HCT116 (cell line): ENCODE measurements around the gene ABCB6. TPM values are rescaled to one million over a fixed set of nuclear protein-coding genes. Genes with fewer than 3 reads are reported as not detected.

ENCODE experiments used
- ATAC-seq: fragments of 200-7000 bp; cut with Tn5 transposase; 2 replicates; pipeline ENCODE4 v1.9.1; 2020; ENCODE audit warnings: mild to moderate bottlenecking, moderate library complexity
- BruUV-seq: library from RNA; stranded (reverse); fragments of 400-500 nt; replicated peaks from 2 replicates; lab custom pipeline; 2021; lab: Mats Ljungman, UMichigan
- CTCF ChIA-PET: fragments of 300-600 bp; sonication (Branson Sonifier 250); formaldehyde crosslinking; loops from one replicate; lab custom pipeline; 2021; ENCODE audit warnings: antibody characterized with exemption; lab: Charles Lee
- POLR2A ChIA-PET: fragments of 300-600, 350-600 bp; sonication (Branson Sonifier 250); formaldehyde crosslinking; loops from one replicate; lab custom pipeline; 2021; ENCODE audit warnings: antibody characterized with exemption; lab: Charles Lee
- RAD21 ChIA-PET, 2 experiments: fragments of 300-600 bp; sonication (Branson Sonifier 250); formaldehyde crosslinking; loops; one replicate each; lab custom pipeline; 2023; ENCODE audit warnings: low total read pairs in 2 of 2; ENCODE audit not compliant: uncharacterized antibody in 2 of 2, unreplicated experiment in 2 of 2, low non-redundant PET in 1 of 2; lab: Charles Lee
- DNase-seq: peaks from one replicate; pipeline ENCODE4 v3.0.0-alpha.2; 2010; ENCODE audit warnings: low read depth, low spot score
- H2AFZ ChIP-seq: fragments of 200-600 bp; shearing (Covaris generic), sonication (generic); 2 replicates; pipeline ENCODE4 v1.6.1; 2017; ENCODE audit warnings: low read depth, mixed run types, mixed read lengths, antibody characterized with exemption, low read length; ENCODE audit not compliant: poor library complexity, severe bottlenecking
- H3K27ac ChIP-seq: 2 replicates; pipeline ENCODE4 v1.5.1; 2012; ENCODE audit warnings: low read depth, low read length
- H3K27me3 ChIP-seq: fragments of 200-600 bp; sonication (generic); 2 replicates; pipeline ENCODE4 v1.6.1; 2016; ENCODE audit warnings: mixed run types, low read length, mixed read lengths; ENCODE audit not compliant: insufficient read depth
- H3K36me3 ChIP-seq, 2 experiments: fragments of 200-500 bp in 1 of 2; fragments of 200-600 bp in 1 of 2; sonication (Bioruptor generic) in 1 of 2; sonication (generic) in 1 of 2; 2 replicates each; pipeline versions ENCODE4 v1.5.1 to v1.6.1; 2014 to 2016; ENCODE audit warnings: low read length in 2 of 2, inconsistent platforms in 1 of 2, mixed read lengths in 1 of 2, mixed run types in 1 of 2; ENCODE audit not compliant: insufficient read depth in 2 of 2, control insufficient read depth in 1 of 2
- H3K4me1 ChIP-seq, 2 experiments: fragments of 200-600 bp in 1 of 2; sonication (generic) in 1 of 2; 2 replicates each; pipeline versions ENCODE4 v1.5.1 to v1.6.1; 2012 to 2017; ENCODE audit warnings: low read length in 2 of 2, inconsistent platforms in 1 of 2, mild to moderate bottlenecking in 1 of 2, mixed read lengths in 1 of 2, mixed run types in 1 of 2, moderate library complexity in 1 of 2; ENCODE audit not compliant: insufficient read depth in 2 of 2, control insufficient read depth in 1 of 2
- H3K4me2 ChIP-seq: fragments of 200-600 bp; sonication (generic); 2 replicates; pipeline ENCODE4 v1.6.1; 2017; ENCODE audit warnings: mixed run types, low read length, mixed read lengths
- H3K4me3 ChIP-seq, 2 experiments: fragments of 200-600 bp in 1 of 2; sonication (generic) in 1 of 2; replicated peaks in 1 of 2; 2 replicates each; pipeline ENCODE4 v1.5.1; 2011 to 2016; ENCODE audit warnings: low read length in 2 of 2, control low read depth in 1 of 2, low read depth in 1 of 2, mild to moderate bottlenecking in 1 of 2, mixed read lengths in 1 of 2, mixed run types in 1 of 2
- H3K79me2 ChIP-seq: fragments of 200-600 bp; sonication (generic); 2 replicates; pipeline ENCODE4 v1.6.1; 2017; ENCODE audit warnings: mild to moderate bottlenecking, mixed run types, low read length, moderate library complexity, mixed read lengths; ENCODE audit not compliant: insufficient read depth
- H3K9ac ChIP-seq: fragments of 200-600 bp; sonication (generic); 2 replicates; pipeline ENCODE4 v1.6.1; 2016; ENCODE audit warnings: low read length, mixed read lengths
- H3K9me2 ChIP-seq: fragments of 200-600 bp; sonication (generic), shearing (Covaris generic); 2 replicates; pipeline ENCODE4 v1.6.1; 2017; ENCODE audit warnings: mixed run types, mild to moderate bottlenecking, moderate library complexity; ENCODE audit not compliant: insufficient read depth
- H3K9me3 ChIP-seq, 2 experiments: fragments of 200-500 bp in 1 of 2; fragments of 200-600 bp in 1 of 2; sonication (Bioruptor generic) in 1 of 2; sonication (generic) in 1 of 2; 2 replicates each; pipeline ENCODE4 v1.6.1; 2014 to 2017; ENCODE audit warnings: low read length in 2 of 2, mixed read lengths in 2 of 2, inconsistent platforms in 1 of 2, low read depth in 1 of 2, mild to moderate bottlenecking in 1 of 2, mixed run types in 1 of 2, moderate library complexity in 1 of 2; ENCODE audit not compliant: control insufficient read depth in 1 of 2, insufficient read depth in 1 of 2
- H4K20me1 ChIP-seq: fragments of 200-600 bp; sonication (generic), shearing (Covaris generic); 2 replicates; pipeline ENCODE4 v1.6.1; 2017; ENCODE audit warnings: mixed run types, mild to moderate bottlenecking, moderate library complexity; ENCODE audit not compliant: insufficient read depth
- EGR1 ChIP-seq: IDR thresholded peaks from 2 replicates; pipeline ENCODE4 v1.6.1; 2012; ENCODE audit warnings: low read depth
- ELF1 ChIP-seq: IDR thresholded peaks from 2 replicates; pipeline ENCODE4 v1.6.1; 2012; ENCODE audit warnings: low read depth, borderline replicate concordance
- EZH2phosphoT487 ChIP-seq: fragments of 200-600 bp; IDR thresholded peaks from 2 replicates; pipeline ENCODE4 v1.6.1; 2018; ENCODE audit warnings: antibody characterized with exemption, borderline replicate concordance
- FOSL1 ChIP-seq: IDR thresholded peaks from 2 replicates; pipeline ENCODE4 v1.6.1; 2012; ENCODE audit warnings: low read depth
- RAD21 ChIP-seq: IDR thresholded peaks from 2 replicates; pipeline ENCODE4 v1.6.1; 2012; ENCODE audit warnings: low read depth, mild to moderate bottlenecking
- SIN3A ChIP-seq: IDR thresholded peaks from 2 replicates; pipeline ENCODE4 v1.6.1; 2012; ENCODE audit warnings: low read depth
- YY1 ChIP-seq: IDR thresholded peaks from 2 replicates; pipeline ENCODE4 v1.6.1; 2011; ENCODE audit warnings: low read length, low read depth, moderate library complexity, mild to moderate bottlenecking; ENCODE audit not compliant: insufficient replicate concordance; ENCODE audit errors: extremely low read depth
- ZFX ChIP-seq: fragments of 450-650 bp; IDR thresholded peaks from 2 replicates; pipeline ENCODE4 v1.6.1; 2017
- intact Hi-C: fragments of 100-400 bp; cut with micrococcal nuclease; formaldehyde crosslinking; loops from 2 replicates; pipeline ENCODE4 v1.10.0; 2022
- total RNA-seq: library from RNA; stranded (reverse); gene quantifications from one replicate; pipeline ENCODE4 v1.2.1, GENCODE V29; 2021; ENCODE audit not compliant: unreplicated experiment
- TF ChIP-seq, protein P1 (sequence below): IDR thresholded peaks from 2 replicates; pipeline ENCODE4 v1.6.1; 2012
- TF ChIP-seq, protein P2 (sequence below): IDR thresholded peaks from 2 replicates; pipeline ENCODE4 v1.6.1; 2011; ENCODE audit warnings: mild to moderate bottlenecking, low read length, moderate library complexity; ENCODE audit not compliant: insufficient replicate concordance; ENCODE audit errors: extremely low read depth

The ABCB6 gene
- total RNA-seq, 1 experiment from 2014 or later: 24.5 TPM

DNA sequence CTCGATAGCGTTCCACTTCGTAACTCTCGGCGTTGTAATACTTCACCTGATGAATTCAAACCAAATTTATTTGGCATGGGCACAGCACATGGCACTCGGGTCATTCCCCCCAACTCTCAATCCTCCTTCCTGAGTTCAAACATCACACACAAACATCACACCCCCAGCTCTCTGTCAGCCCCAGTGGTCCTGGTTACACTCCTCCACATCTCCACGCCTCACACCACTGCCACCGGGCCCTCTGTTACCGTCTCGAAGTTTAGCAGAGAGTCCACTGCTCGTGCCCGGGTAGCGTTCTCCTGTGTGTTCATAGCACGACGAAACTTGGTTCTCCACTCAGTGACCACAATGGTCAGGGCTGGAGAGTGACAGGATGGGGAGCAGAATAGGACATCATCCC is 4.6 kb downstream of the ABCB6 start:
- ChIA-PET RAD21 (no interaction called here), CTCF (no interaction called here), POLR2A (no interaction called here)
- Histone ChIP-seq H3K27me3 (no peaks in the 10 kb centered on the region), H3K79me2 (no peaks in the 10 kb centered on the region), H3K9me2 (no peaks in the 10 kb centered on the region), H3K9ac (no peak overlapping the region), H3K27ac (no peak overlapping the region), H2AFZ (no peak overlapping the region), H3K36me3 (peaks cover 2 to 17% of the 10 kb centered on the region in 2 experiments; a peak in 3 of 4 replicates), H3K4me2 (no peak overlapping the region), H3K9me3 (no peaks in the 10 kb centered on the region), H4K20me1 (no peaks in the 10 kb centered on the region), H3K4me3 (no peak overlapping the region), H3K4me1 (peaks cover 6 to 30% of the 10 kb centered on the region in 2 experiments; a peak in 3 of 4 replicates)
- no peak for ATAC-seq
- DNase-seq: no peak
- intact Hi-C loops: no loop called here
- TF ChIP-seq, protein P1, sequence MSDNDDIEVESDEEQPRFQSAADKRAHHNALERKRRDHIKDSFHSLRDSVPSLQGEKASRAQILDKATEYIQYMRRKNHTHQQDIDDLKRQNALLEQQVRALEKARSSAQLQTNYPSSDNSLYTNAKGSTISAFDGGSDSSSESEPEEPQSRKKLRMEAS: no peak
- TF ChIP-seq ZFX: no peak
- no peak for TF ChIP-seq FOSL1
- no peak for TF ChIP-seq EGR1
- TF ChIP-seq ELF1: no peak
- TF ChIP-seq YY1: no peak
- BruUV-seq: no TSS peak

DNA sequence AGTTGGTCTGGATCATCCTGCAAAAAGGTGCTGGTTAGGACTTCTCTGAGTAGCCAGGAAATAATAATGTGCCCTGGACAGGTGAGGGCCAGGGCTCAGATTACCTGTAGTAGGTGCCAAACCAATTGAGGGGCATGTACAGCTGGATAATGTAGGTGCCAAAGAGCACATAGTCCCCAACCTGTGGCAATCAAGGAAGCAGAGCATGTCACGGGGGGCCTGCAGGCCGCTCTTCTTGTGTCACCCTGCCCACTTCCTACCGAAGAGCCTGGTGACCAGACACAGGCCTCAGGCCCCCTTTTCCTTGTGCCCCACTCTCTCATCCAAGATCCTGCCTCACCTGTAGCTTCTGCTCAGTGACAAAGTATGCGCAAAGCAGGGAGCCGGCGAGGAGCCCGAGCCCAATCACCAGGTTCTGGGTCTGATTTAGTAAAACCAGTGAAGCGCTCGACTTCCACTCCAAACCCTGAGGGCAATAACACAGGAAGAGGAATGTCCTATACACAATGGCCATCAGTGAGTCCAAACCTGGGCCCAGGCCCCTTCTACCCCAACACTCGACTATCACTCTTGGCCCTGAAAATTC is 5.2 kb downstream of the ABCB6 start:
- no TSS peak for BruUV-seq
- no peak for DNase-seq
- intact Hi-C loops: no loop called here
- Histone ChIP-seq H2AFZ (no peak overlapping the region), H4K20me1 (no peaks in the 10 kb centered on the region), H3K79me2 (no peaks in the 10 kb centered on the region), H3K4me1 (peaks cover 4 to 25% of the 10 kb centered on the region in 2 experiments; a peak in 3 of 4 replicates), H3K27ac (no peak overlapping the region), H3K4me2 (no peak overlapping the region), H3K9me2 (no peaks in the 10 kb centered on the region), H3K4me3 (no peak overlapping the region), H3K36me3 (peaks cover 8 to 22% of the 10 kb centered on the region in 2 experiments; a peak in 3 of 4 replicates), H3K9me3 (no peaks in the 10 kb centered on the region), H3K27me3 (no peaks in the 10 kb centered on the region), H3K9ac (no peak overlapping the region)
- CTCF ChIA-PET: no interaction called here
- POLR2A ChIA-PET: no interaction called here
- ATAC-seq: no peak
- no peak for TF ChIP-seq YY1
- TF ChIP-seq, protein P2, sequence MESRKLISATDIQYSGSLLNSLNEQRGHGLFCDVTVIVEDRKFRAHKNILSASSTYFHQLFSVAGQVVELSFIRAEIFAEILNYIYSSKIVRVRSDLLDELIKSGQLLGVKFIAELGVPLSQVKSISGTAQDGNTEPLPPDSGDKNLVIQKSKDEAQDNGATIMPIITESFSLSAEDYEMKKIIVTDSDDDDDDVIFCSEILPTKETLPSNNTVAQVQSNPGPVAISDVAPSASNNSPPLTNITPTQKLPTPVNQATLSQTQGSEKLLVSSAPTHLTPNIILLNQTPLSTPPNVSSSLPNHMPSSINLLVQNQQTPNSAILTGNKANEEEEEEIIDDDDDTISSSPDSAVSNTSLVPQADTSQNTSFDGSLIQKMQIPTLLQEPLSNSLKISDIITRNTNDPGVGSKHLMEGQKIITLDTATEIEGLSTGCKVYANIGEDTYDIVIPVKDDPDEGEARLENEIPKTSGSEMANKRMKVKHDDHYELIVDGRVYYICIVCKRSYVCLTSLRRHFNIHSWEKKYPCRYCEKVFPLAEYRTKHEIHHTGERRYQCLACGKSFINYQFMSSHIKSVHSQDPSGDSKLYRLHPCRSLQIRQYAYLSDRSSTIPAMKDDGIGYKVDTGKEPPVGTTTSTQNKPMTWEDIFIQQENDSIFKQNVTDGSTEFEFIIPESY: no peak
- TF ChIP-seq SIN3A: no peak
- TF ChIP-seq RAD21: no peak
- TF ChIP-seq EZH2phosphoT487: no peak
- no peak for TF ChIP-seq ELF1
- RAD21 ChIA-PET: no interaction called here
